Stimulated activated CD8-positive, alpha-beta memory T cell treated with anti-CD3 and anti-CD28 coated beads, Interleukin-7, amount 100 ng/mL, for 1 hour (primary cell): Measurements from ENCODE around the gene TMEM212.

ENCODE experiments used
- DNase-seq, 2 donors: peaks; one replicate each; pipeline ENCODE4 v3.0.0-alpha.2; 2020; ENCODE audit warnings: low read depth in 2 of 2

TMEM212 gene

GRCh38 chr3:171860830-171861535, 17.8 kb downstream of the TMEM212 start:
- DNase-seq, result no peak

GRCh38 chr3:171862392-171862791, 19.2 kb downstream of the TMEM212 start:
- DNase-seq, result no peak

GRCh38 chr3:171862993-171863521, 19.9 kb downstream of the TMEM212 start:
- no peak for DNase-seq

- no peak for DNase-seq
These were observed 20.8 kb downstream of the TMEM212 start for GRCh38 chr3:171863920-171864319.

- no peak for DNase-seq
These were observed 22.2 kb downstream of the TMEM212 start for GRCh38 chr3:171865191-171865865.

DNA sequence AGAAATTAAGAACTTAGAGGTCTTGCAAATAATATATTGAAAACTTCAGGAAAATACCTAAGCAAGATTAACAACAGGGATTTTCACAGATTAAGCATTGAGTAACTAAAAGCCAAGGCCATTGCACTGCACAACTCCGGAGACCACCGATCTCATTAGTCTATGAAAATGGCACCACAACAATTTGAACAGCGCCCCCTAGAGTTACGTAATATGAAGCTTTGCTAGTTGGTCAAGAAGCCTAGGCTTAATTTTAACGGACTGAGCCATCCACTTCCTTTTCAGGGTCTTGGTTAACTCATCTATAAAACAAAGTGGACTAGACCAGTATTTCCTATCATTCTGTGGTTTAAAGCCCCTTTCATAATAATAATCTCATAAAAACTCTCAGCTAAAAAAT, 24.8 kb downstream of the TMEM212 start:
- no peak for DNase-seq

DNA sequence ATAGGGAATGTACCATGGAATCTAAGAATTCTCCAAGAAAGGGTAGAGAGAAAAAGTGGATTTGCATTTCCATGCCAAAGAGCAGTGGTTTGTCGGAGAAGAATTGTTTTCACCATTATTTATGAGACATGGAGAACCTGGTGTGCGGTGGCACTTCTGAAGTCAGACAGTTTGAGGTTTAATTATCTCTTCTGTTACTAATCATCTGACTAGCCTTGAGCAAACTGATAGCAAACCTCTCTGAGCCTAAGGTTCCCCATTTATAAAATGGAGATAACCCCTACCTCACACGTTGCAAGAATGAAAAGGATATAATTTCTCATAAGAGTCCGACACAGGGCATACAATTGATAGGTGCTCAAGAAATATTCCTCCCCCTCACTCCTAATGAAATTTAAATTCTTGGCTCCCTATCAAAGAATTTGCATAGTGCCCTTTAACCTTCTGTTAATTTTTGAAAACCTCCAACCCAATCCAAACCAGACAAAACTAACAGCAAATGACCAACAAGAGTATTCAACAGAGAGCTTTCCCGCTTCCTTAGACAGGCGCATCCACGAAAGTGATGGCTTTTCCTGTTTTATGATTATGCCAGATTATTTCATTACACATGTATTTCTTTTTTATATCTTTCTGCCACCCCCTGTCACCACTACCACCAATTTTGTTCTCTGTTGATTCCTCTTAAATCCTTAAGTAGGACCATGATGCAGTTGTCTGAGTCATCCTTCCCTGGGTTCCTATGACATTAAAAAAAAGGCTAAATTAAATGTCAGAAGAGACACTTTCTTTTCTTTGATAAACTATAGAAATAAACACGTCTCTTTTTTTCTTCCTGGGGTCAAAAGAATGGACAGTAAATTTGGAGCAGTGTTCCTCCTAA, 28.5 kb downstream of the TMEM212 start:
- DNase-seq, result no peak

DNA sequence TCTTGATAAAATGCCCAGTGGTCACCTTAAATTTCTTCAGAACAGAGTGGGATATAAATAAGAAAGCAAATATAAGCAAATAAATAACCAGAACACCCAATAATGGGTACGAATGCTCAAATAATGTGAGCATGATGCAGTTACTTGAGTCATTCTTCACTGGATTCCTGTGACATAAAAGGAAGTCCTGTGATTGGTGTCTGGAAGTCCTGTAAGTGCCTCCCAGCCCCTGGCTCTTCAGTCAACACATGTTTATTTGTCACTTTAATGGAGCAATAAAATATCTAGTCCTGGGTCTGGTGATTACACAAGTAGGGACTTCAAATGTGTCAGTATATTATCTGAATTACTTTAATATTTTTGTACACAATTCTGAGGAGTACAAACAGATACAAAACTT, 30.4 kb downstream of the TMEM212 start:
- no peak for DNase-seq

DNA sequence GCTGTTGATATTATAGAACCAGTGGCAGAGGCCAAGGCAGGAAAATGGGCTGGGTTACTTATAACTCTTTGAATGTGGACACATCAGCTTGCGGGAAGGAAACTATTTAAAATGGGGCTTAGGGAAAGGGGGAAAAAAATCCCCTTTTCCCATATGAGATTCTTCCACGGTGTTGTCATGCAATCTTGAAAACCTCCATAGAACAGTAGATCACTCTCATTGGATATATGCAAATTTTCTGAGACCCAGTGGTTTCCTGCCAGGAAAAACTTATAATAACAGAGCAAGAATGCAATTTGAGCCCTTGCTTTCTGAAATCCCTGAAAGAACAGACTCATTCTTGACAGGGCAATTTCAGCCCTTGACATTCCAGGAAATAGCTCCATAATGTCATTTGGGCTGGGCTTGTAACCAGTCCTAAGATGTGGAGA, 31.1 kb downstream of the TMEM212 start:
- no peak for DNase-seq

GRCh38 chr3:171874879-171875278, 31.7 kb downstream of the TMEM212 start:
- DNase-seq, result no peak

DNA sequence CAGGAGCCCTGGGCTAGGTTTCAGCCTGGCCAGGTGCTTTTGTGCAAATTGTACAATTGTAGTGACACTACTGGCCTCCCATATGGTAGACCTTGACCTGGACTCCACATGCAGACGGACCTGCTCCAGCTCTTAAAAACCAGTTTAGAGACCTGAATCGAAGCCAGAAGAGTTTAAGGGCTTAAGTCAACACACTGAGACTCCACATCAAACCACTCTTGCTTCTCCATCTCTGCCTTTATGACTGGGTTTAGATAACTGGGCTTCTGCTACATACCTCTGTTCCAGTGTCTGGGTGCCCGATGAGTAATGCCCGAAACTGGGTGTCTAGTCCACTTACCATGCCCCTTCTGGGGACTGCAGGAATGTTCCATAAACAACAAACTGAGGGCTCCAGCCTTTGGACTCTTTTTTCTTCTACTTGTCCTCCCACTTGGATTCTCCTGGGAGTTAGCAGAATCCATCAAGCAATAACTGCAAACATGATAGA, 32.8 kb downstream of the TMEM212 start:
- no peak for DNase-seq

DNA sequence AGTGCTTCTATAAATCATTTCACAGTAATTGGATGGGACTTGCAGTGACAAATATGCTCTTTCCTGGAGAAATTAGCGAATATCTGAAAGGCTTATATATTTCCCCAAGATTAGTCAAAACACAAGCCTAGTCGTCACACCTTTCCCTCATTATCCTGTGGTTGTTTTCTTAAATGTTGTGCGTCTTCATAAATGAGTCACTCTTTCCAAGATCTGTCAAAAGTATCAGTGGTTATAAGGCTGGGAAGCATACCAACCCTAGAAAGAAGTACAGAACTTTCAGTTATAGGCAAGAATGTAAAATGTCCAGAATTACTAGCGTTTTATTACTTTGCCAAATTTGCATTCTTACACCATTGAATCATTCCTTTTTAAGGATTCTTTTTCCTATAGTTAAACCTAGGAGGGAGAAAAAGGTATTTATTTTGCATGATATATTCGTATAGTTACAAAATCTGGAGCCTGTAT, 33.6 kb downstream of the TMEM212 start:
- DNase-seq, result no peak

GRCh38 chr3:171878461-171879225, 35.5 kb downstream of the TMEM212 start:
- DNase-seq, result no peak

GRCh38 chr3:171879472-171879871, 36.3 kb downstream of the TMEM212 start:
- no peak for DNase-seq

GRCh38 chr3:171880101-171880870, 37.1 kb downstream of the TMEM212 start:
- DNase-seq, result no peak

DNA sequence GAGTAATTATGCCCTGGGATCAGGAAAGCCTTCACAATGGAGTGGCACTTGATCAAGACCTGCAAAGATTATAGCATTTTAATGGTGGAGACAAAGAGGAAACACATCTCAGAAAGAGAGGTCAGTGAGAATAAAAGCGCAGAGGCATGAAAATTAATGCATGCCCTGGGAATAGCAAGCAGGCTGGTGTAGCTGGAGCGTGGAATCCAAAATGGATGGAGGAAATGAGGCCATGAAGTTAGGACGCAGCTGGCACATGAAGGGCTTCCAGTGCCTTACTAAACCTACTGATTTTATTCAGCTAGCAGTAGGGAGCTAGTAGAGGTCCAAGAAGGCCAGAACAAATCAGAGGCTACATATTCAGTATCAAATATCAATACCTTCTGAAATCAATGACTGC, 38.1 kb downstream of the TMEM212 start:
- no peak for DNase-seq

- DNase-seq, result no peak
These were observed 40.2 kb downstream of the TMEM212 start for GRCh38 chr3:171883257-171883892.

DNA sequence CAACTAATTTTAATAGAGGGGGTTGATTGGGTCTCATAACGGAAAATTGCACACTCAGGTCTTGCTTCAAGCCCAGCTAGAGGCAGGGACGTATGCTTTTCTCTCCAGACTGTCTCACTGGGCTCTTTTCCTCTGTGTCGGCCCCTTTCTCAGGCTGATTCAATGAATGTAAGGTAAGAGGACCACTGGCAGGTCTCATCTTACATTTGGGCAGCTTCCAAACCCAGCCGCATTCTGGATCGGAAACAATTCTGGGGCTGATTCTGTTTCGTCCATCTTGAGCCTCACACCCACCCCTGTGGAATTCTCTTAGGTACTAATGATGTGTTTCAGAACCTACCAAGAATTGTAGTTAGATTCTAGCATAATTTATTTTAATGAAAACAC, 40.7 kb downstream of the TMEM212 start:
- no peak for DNase-seq

DNA sequence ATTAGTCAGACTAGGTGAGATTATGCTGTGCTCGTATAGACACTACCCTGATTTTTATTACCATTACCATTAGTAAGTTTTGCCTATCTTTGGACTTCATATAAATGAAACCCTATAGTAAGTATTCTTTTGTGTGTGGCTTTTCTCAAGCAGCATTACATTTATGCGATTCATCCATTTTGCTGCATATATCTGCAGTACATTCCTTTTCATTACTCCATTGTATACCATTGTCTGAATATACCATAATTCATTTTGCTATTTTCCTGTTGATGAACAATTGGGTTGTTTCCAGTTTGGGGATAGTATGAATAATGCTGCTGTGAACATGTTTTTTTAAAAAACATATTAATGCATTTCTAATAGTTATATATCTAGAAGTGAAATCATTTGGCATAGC, 45.3 kb downstream of the TMEM212 start:
- DNase-seq, result no peak

DNA sequence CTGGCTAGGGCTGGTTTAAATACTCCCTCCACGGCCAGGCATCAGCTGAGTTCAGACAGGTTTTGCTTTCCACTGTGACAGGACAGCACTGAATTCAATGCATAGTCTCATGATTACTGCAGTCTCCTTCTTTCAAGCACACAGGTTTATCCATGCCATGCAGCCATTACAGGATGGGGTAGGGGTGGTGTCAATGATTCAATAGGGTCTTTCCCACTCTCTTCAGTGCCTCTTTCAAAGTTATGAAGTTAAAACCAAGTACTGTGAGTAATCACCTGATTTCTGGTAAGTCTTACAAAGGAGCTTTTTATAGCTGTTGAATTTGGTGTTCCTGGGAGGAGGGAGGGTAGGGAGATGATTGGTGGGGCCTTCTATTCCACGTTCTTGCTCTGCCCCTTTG, 47.2 kb downstream of the TMEM212 start:
- DNase-seq, result no peak
